HL-60/S4 (cell line): ENCODE measurements around the gene PIK3AP1.
"Not testable (repeated sequence)": the region's sequence is repeated elsewhere in the genome, so short reads cannot be mapped to it uniquely, and the experiment has no call there.

ENCODE experiments used
- in situ Hi-C: fragments of 300-500 bp; cut with MboI; formaldehyde crosslinking; loops from 2 replicates; pipeline ENCODE4 v1.14.3; 2022; ENCODE audit warnings: low sequenced_read_pairs

PIK3AP1 gene

GRCh38 chr10:96587264-96588059 lies 132.9 kb downstream of the PIK3AP1 start:
- in situ Hi-C loops = no loop called here

DNA sequence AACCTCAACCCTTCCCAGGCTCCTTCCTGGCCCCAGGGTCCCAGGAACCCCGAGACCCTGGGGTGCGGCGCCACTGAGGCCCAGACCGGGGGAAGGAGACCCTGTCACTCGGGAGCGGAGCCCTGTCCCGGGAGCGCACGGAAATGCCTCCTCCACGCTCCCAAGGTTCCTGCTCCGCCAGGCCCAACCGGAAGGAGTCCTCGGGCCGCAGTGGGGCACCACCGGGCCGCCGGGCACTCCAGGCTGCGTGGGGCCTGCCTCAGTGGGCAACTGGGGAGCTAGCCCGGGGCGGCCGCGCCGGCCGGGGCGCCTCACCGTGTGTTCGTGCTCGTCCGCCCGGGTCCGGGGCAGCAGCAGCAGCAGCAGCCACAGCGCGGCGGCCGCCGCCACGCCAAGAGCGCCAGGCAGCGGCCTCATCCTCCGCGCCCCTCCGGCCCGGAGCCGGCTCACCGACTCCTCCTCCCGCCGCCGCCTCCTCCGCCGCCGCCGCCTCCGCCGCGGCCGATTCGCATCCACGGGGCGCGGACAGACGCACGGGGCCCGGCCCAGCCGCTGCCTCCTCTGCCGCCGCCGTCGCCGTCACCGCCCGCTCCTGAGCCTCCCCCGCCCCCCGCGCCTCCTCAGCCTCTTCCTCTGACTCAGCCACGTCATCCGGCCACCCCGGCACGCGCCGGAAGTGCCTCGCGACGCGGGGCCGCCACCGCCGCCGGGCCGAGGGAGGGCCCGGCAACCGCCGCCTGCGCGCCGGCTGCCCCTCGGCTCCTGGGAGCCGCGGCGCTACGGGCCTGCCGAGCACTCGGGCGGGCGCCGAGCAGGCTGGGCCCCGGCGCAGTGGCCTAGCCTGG lies 133.7 kb downstream of the PIK3AP1 start, which contains the start of gene TM9SF3:
Gene TM9SF3, minus strand, starts transcription at position 594 of the 845 bp plus-strand sequence. Its CDS starts 177 bp downstream, at position 417.
- in situ Hi-C loops = no loop called here

GRCh38 chr10:96585736-96586418 lies 134.4 kb downstream of the PIK3AP1 start:
- in situ Hi-C loops = no loop called here

- in situ Hi-C loops = no loop called here
Measured at GRCh38 chr10:96584474-96584873, 135.8 kb downstream of the PIK3AP1 start.

DNA sequence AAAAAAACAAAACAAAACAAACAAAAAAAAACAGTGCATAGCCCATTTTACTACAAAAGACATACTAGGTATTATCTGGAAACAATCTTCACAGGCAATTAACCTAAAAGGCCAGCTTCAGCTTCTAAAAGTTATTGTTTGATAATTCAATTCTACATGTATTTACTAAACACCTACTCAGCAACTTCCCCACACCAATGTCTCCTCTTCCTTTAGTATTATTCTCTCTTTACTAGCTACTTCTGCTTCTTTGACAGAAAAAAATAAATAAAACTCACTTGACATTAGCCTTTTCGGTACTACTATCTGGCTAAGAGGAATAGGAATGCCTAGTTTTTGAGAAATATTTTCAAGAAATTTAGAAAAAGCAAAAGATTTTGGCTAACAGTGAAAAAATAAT lies 136.3 kb downstream of the PIK3AP1 start:
- in situ Hi-C loops = no loop called here

DNA sequence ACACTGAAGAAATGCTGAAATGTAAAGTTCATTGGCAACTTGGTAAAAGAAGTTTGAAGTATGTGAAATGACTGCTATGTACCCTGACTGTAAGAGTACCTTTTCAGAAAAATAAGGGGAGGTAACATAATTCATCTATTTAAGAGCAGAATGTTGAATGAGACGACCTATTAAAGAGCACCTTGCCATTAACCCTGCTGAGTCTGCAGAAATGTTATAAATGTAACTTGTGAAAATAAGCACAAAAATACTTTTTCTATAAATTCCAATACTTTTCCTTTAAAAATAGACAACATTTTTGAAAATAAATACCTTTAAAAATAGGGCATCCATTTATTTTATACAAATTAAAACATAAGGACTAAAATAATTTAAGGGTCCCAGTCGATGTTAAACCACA lies 141.2 kb downstream of the PIK3AP1 start:
- in situ Hi-C loops = no loop called here

DNA sequence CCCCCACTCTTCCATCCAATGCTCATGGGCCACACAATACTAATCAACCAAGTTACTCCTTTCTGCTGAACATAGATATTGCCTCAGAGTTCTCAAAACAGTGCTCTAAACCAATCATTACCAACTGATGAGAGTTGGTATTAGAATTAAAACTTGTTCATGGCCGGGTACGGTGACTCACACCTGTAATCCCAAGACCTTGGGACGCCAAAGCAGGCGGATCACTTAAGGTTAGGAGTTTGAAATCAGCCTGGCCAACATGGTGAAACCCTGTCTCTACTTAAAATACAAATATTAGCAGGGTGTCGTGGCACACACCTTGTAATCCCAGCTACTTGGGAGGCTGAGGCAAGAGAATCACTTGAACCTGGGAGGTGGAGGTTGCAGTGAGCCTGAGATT lies 141.7 kb downstream of the PIK3AP1 start:
- in situ Hi-C loops = no loop called here

GRCh38 chr10:96578022-96578421 lies 142.3 kb downstream of the PIK3AP1 start:
- in situ Hi-C loops = no loop called here

GRCh38 chr10:96577069-96577468 lies 143.2 kb downstream of the PIK3AP1 start:
- in situ Hi-C loops = no loop called here

DNA sequence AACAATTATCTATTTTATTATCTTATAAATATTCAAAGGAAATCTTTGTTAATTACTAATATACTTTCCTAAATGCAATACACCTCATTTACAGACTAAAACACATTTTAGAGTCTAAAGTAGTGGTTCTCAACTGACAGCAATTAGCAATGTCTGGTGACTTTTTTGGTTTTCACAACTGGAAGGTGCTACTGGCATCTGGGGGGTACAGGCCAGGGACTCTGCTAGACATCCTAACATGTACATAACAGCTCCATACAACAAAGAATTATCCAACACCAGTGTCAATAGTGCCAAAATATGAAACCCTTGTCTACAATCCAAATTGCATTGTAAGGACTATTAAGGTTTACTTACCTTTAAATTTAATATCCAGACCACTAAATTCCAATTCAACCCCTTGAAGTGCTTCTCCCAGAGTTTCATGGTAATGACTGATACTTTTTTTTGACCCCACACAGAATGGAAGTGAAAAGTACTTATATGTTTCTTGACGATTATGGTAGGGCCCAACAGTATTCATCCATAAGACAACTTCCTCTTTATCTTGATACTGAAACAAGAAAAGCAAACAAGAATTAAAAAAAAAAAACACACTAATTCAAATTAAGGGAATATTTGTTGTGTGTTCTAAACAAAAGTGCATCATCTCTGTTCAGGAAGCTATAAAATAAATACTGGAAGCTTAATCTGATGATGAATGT lies 143.9 kb downstream of the PIK3AP1 start:
- in situ Hi-C loops = no loop called here

- in situ Hi-C loops = not testable (repeated sequence)
Measured at GRCh38 chr10:96574564-96574963, 145.8 kb downstream of the PIK3AP1 start.

DNA sequence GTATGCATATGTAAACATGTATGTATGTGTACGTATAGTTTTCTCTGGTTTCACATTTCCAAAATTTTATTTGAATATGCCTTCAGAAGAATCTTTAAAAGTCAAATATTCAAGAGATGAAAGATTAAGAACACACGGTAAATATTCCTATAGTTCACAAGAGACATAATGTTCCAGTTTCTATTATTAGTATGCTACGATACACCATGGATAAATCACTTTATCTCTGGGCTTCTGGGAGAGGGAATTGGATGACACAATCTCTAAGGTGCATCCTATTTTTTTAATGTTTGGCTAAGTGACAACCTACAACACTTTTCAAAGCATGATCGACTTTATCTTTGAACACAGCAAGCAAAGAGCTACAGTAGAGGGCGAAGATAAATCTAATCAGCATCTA lies 147.3 kb downstream of the PIK3AP1 start:
- in situ Hi-C loops = no loop called here

DNA sequence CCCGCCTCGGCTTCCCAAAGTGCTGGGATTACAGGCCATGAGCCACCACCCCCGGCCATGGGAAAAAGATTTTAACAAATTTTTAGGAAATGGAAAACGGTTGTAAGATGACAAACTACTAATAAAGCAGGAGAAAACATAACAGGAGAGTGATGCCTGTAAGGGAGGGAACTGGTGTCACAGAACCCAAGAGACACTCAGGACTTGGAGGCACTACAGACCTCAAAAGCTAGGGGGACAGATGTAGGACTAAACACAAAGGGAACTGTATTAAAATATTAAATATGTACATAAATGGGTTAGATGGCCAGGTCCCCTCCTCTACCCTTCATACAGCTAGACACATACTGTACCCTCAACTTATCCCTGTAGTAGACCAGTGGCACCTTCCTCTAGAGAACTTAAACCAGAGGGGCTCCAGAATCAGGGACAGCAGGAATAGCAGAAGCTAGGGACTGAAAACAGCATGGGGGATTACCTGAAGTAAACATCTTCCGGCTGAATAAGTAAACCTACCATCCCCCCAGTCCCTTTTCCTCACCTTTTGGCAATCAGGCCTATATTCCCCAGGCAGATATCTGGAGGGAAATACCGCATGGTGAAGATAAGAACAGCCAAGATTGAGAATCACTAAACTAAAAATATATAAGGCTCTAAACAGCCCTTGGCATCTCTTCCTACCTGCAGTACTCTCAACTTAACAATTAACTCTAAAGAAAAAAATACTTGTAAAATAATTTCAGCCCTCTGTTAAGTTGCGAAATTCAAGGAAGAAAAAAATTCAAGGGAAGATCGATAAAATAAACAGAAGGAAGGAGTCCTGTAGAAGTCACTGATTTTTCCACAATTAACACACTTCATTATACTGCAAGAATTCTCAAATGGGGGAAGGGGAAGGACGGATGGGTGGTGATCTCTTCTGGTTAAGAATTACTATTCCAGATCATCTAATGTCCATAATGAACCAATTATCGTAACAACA lies 149.0 kb downstream of the PIK3AP1 start:
- in situ Hi-C loops = no loop called here

GRCh38 chr10:96570511-96570910 lies 149.8 kb downstream of the PIK3AP1 start:
- in situ Hi-C loops = no loop called here

GRCh38 chr10:96568402-96568801 lies 151.9 kb downstream of the PIK3AP1 start:
- in situ Hi-C loops = no loop called here

DNA sequence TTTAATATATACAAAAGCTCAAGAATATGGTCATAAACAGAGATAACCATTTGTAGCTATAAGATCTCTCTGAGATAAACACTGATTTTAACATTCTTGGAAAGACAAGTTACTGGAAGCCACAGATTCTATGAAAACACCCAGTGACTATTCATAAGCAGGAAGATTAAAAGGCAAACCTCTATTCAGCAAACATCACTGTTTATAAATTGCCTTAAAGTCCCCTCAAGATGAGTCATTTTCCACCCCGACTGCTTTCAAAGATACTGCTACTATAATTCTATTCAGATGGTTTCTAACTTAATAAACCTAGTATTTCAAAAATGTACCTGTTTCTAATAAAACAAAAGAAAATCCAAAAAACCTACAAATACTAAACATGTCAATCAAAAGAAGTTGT lies 154.5 kb downstream of the PIK3AP1 start:
- in situ Hi-C loops = no loop called here

- in situ Hi-C loops = no loop called here
Measured at GRCh38 chr10:96560966-96561887, 159.1 kb downstream of the PIK3AP1 start.

- in situ Hi-C loops = no loop called here
Measured at GRCh38 chr10:96560489-96560888, 159.8 kb downstream of the PIK3AP1 start.

GRCh38 chr10:96556003-96556402 lies 164.3 kb downstream of the PIK3AP1 start:
- in situ Hi-C loops = no loop called here
